PC-9 (cell line): Measurements from ENCODE around the gene LARGE1.

Experiments used
- EZH2 ChIP-seq: fragments of 200-600 bp; sonication (generic); IDR thresholded peaks from 2 replicates; pipeline ENCODE4 v1.8.0; 2017; ENCODE audit warnings: antibody characterized with exemption, low read depth
- TF ChIP-seq, protein P1 (sequence below): fragments of 200-600 bp; sonication (generic); conservative IDR thresholded peaks from 2 replicates; pipeline ENCODE4 v1.6.1; 2017; ENCODE audit warnings: mixed run types, antibody characterized with exemption, mild to moderate bottlenecking, moderate library complexity

DNA sequence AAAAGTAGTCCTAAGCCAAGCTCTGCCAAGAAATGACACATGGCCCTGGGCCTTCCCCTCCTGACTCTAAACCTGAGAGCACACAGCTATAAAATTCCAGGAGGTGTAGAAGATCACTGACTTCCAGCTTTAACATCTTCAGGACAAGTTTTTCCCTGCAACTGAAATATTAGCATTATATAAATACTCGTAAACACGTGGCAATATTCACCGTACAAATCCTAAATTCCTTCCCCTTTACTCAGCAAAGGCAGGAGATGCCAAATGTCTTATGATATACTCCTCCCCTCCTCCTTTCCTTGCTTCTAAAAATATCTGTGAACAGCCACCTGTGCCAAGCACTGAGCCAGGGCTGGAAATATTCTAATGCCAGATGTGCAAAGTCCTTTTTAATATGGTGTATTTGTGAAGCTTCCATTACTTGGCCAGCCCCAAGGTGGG lies 194.0 kb downstream of the LARGE1 start:
- TF ChIP-seq, protein P1, sequence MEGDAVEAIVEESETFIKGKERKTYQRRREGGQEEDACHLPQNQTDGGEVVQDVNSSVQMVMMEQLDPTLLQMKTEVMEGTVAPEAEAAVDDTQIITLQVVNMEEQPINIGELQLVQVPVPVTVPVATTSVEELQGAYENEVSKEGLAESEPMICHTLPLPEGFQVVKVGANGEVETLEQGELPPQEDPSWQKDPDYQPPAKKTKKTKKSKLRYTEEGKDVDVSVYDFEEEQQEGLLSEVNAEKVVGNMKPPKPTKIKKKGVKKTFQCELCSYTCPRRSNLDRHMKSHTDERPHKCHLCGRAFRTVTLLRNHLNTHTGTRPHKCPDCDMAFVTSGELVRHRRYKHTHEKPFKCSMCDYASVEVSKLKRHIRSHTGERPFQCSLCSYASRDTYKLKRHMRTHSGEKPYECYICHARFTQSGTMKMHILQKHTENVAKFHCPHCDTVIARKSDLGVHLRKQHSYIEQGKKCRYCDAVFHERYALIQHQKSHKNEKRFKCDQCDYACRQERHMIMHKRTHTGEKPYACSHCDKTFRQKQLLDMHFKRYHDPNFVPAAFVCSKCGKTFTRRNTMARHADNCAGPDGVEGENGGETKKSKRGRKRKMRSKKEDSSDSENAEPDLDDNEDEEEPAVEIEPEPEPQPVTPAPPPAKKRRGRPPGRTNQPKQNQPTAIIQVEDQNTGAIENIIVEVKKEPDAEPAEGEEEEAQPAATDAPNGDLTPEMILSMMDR: no peak
- TF ChIP-seq EZH2: no peak
